ENCODE results near the gene NEDD4L. TPM values are rescaled to one million over a fixed set of nuclear protein-coding genes. Genes with fewer than 3 reads are reported as not detected.

The NEDD4L gene
- total and polyA plus RNA-seq, 10 of the 15 experiments (the other 5 are each of a cell fraction or from before 2014, with no cell fraction given): 7.4 to 24.0 (median 17.7) TPM

DNA sequence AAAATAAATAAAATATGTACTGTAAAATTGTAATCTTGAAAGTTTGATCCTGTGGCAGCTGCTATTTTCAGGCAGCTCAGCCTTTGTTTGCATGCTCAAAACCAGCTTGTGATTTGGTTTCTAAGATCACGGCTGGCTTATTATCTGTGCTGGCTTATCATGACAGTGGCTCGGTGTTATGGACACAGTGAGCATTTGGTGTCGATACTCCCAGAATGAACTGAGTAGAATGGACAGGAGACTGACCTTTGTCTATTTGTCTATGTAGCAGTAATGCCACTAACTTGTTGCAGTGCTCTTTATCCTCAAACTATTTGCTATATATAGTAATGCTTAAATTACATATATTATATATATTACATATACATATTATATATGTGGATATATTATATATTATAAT is 58.8 kb downstream of the NEDD4L start:
- CTCF ChIA-PET: interaction anchor here (1.4 to 8.3 kb wide), 6 partner anchors 7 to 59 kb away, joined by 3 to 43 read pairs (median 6); partner anchors contain the start of gene NEDD4L
- no peak overlapping the region for H3K27ac ChIP-seq (ENCODE audit: control insufficient read depth, insufficient read depth)
- in situ Hi-C loops (cut with MboI) (no loop called here), intact Hi-C loops (cut with micrococcal nuclease; ENCODE audit: unreplicated experiment) (no loop called here)
- H4K20me1 ChIP-seq (ENCODE audit: control insufficient read depth, insufficient read depth): no peaks in the 10 kb centered on the region
- no peak overlapping the region for H2AFZ ChIP-seq (ENCODE audit: control insufficient read depth, low read depth, low read length)
- RAD21 ChIA-PET (ENCODE audit: unreplicated experiment): interaction anchor here (1.3 to 4.3 kb wide), 6 partner anchors 9 to 122 kb away, joined by 3 to 53 read pairs (median 8); no protein-coding TSS in a partner anchor
- H3K9me3 ChIP-seq (replicated peaks; ENCODE audit: control insufficient read depth, insufficient read depth, low read length): no peaks in the 10 kb centered on the region
- no peaks in the 10 kb centered on the region for H3K79me2 ChIP-seq (ENCODE audit: control insufficient read depth, insufficient read depth, low read length)
- DNase-seq (ENCODE audit: low read depth, low spot score): no peak
- H3K27me3 ChIP-seq (replicated peaks in 1 of 2; ENCODE audit: control insufficient read depth in 2 of 2, insufficient read depth in 2 of 2, low read length in 1 of 2): no peaks in the 10 kb centered on the region
- H3K36me3 ChIP-seq (ENCODE audit: control insufficient read depth in 2 of 2, insufficient read depth in 2 of 2, low read length in 1 of 2): no peaks in the 10 kb centered on the region
- TF ChIP-seq YY1 (IDR thresholded peaks at IDR 0.05; ENCODE audit: low read depth, low read length) (no peak), EZH2 (IDR thresholded peaks at IDR 0.05; ENCODE audit: borderline replicate concordance, control insufficient read depth, low read depth, low read length) (no peak), MTA2 (IDR thresholded peaks at IDR 0.05; ENCODE audit: low read depth) (no peak), NFYA (IDR thresholded peaks at IDR 0.05; ENCODE audit: borderline replicate concordance, low read depth, low read length) (no peak), FOXM1 (IDR thresholded peaks at IDR 0.05; ENCODE audit: low read depth, low read length) (no peak), DPF2 (IDR thresholded peaks at IDR 0.05) (no peak), FOXK2 (IDR thresholded peaks at IDR 0.05) (no peak)
- TF ChIP-seq, protein P1, sequence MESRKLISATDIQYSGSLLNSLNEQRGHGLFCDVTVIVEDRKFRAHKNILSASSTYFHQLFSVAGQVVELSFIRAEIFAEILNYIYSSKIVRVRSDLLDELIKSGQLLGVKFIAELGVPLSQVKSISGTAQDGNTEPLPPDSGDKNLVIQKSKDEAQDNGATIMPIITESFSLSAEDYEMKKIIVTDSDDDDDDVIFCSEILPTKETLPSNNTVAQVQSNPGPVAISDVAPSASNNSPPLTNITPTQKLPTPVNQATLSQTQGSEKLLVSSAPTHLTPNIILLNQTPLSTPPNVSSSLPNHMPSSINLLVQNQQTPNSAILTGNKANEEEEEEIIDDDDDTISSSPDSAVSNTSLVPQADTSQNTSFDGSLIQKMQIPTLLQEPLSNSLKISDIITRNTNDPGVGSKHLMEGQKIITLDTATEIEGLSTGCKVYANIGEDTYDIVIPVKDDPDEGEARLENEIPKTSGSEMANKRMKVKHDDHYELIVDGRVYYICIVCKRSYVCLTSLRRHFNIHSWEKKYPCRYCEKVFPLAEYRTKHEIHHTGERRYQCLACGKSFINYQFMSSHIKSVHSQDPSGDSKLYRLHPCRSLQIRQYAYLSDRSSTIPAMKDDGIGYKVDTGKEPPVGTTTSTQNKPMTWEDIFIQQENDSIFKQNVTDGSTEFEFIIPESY (IDR thresholded peaks at IDR 0.05): no peak
- TF ChIP-seq, protein P2, sequence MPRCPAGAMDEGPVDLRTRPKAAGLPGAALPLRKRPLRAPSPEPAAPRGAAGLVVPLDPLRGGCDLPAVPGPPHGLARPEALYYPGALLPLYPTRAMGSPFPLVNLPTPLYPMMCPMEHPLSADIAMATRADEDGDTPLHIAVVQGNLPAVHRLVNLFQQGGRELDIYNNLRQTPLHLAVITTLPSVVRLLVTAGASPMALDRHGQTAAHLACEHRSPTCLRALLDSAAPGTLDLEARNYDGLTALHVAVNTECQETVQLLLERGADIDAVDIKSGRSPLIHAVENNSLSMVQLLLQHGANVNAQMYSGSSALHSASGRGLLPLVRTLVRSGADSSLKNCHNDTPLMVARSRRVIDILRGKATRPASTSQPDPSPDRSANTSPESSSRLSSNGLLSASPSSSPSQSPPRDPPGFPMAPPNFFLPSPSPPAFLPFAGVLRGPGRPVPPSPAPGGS (IDR thresholded peaks at IDR 0.05; ENCODE audit: borderline replicate concordance, insufficient read depth, low read depth, low read length, poor library complexity, severe bottlenecking): no peak
- no peak for ATAC-seq
- no TSS peak for BruUV-seq (replicated peaks)
- POLR2A ChIA-PET: interaction anchor here (0.5 to 5.3 kb wide), 5 partner anchors 8 to 80 kb away, joined by 4 to 46 read pairs (median 5); no protein-coding TSS in a partner anchor
- SMC1A ChIA-PET (ENCODE audit: uncharacterized antibody, unreplicated experiment): interaction anchor here (1.3 to 6.3 kb wide), 9 partner anchors 10 to 58 kb away, joined by 3 to 43 read pairs (median 7); no protein-coding TSS in a partner anchor
- H3K4me3 ChIP-seq: no peak overlapping the region
- peaks cover 11% of the 10 kb centered on the region for H3K4me1 ChIP-seq (ENCODE audit: control insufficient read depth, insufficient read depth, low read length)
- H3K4me2 ChIP-seq (ENCODE audit: control insufficient read depth, insufficient read depth): no peak overlapping the region
- no peak for FAIRE-seq
- no peak overlapping the region for H3K9ac ChIP-seq (ENCODE audit: control insufficient read depth, insufficient read depth, low read length)
- 91% methylated on average over 3 of the region's 3 CpGs for WGBS (ENCODE audit: insufficient coverage, insufficient replicate concordance, low lambda C conversion rate, missing lambda C conversion rate)
